Stomach (tissue), 9 donors: ENCODE results near the gene CARD14. TPM values are rescaled to one million over a fixed set of nuclear protein-coding genes. Genes with fewer than 3 reads are reported as not detected.

ENCODE experiments used
- DNase-seq, 2 donors: peaks; one replicate each; pipeline versions ENCODE4 v3.0.0 to v3.0.0-alpha.2; 2013 to 2019
- H3K27ac ChIP-seq, 5 donors: fragments of 200-600 bp in 4 of 5; sonication (generic) in 4 of 5; one replicate each; pipeline ENCODE4 v1.5.1; 2013 to 2019; ENCODE audit warnings: mild to moderate bottlenecking in 1 of 5, moderate library complexity in 1 of 5
- H3K27me3 ChIP-seq, 3 donors: fragments of 200-600 bp; sonication (generic); one replicate each; pipeline ENCODE4 v1.5.1; 2017 to 2019; ENCODE audit warnings: mixed run types in 1 of 3
- H3K36me3 ChIP-seq, 4 donors: fragments of 200-600 bp; sonication (generic); 1 replicate in 3 of 4; 2 replicates in 1 of 4; pipeline ENCODE4 v1.5.1; 2016 to 2019
- H3K4me1 ChIP-seq, 4 donors: fragments of 200-600 bp; sonication (generic); one replicate each; pipeline ENCODE4 v1.5.1; 2016 to 2019
- H3K4me3 ChIP-seq, 4 donors: fragments of 200-600 bp; sonication (generic) in 3 of 4; one replicate each; pipeline ENCODE4 v1.5.1; 2016 to 2019; ENCODE audit warnings: mild to moderate bottlenecking in 1 of 4
- H3K9me3 ChIP-seq, 4 donors: fragments of 200-600 bp; sonication (generic); one replicate each; pipeline ENCODE4 v1.5.1; 2016 to 2019
- EP300 ChIP-seq: sonication (generic); formaldehyde crosslinking; IDR thresholded peaks from one replicate; pipeline ENCODE4 v1.6.1; 2017; ENCODE audit warnings: antibody characterized with exemption
- POLR2A ChIP-seq, 4 donors: fragments of 450-650 bp; IDR thresholded peaks; one replicate each; pipeline ENCODE4 v1.6.1; 2016; ENCODE audit warnings: antibody characterized with exemption in 4 of 4, control low read depth in 2 of 4, mild to moderate bottlenecking in 1 of 4, moderate library complexity in 1 of 4
- POLR2AphosphoS5 ChIP-seq, 3 donors: sonication (generic); formaldehyde crosslinking; IDR thresholded peaks; one replicate each; pipeline ENCODE4 v1.6.1; 2016; ENCODE audit warnings: antibody characterized with exemption in 3 of 3
- WGBS, 5 donors: extraction: QIAGEN DNeasy Blood & Tissue Kit in 3 of 5; methylation state at CpG; one replicate each; pipeline versions ENCODE4 v1.1.5 to v1.1.7; 2013 to 2018; 5-methylcytosine and 5-hydroxymethylcytosine counted together
- intact Hi-C: fragments of 100-400 bp; cut with DNase I; formaldehyde crosslinking; loops from one replicate; pipeline ENCODE4 v1.15.1; 2023; ENCODE audit warnings: low total_unique reads
- polyA plus RNA-seq, 3 donors: library from polyadenylated mRNA; stranded (reverse); fragments of 200-250 nt; gene quantifications; one replicate each; pipeline ENCODE4 v1.2.3, GENCODE V29; 2013
- total RNA-seq, 5 donors: library from RNA; depleted of rRNA; stranded (reverse); fragments of >200 nt; gene quantifications; one replicate each; pipeline versions ENCODE4 v1.1.0 to v1.2.3, GENCODE V29; 2014 to 2016
- TF ChIP-seq, protein P1 (sequence below), 7 experiments: fragments of 450-650 bp in 4 of 7; fragments of 200-600 bp in 3 of 7; sonication (generic) in 3 of 7; IDR thresholded peaks; one replicate each; pipeline ENCODE4 v1.5.1; 2016 to 2019; ENCODE audit warnings: antibody characterized with exemption in 7 of 7, control low read depth in 2 of 7, mild to moderate bottlenecking in 1 of 7
- donor health status: healthy with polysubstance abuse.
- donor health status: Bipolar disorder and iron deficiency.
- donor health status: healthy.

The CARD14 gene
- total and polyA plus RNA-seq, 8 donors, result 0.12 to 10.5 (median 3.3) TPM; not detected in 4

- WGBS, 5 donors, result 90 to 93% (median 92%) methylated on average over 12 of the region's 12 CpGs
- DNase-seq, result no peak
- peaks cover 0 to 7% (median 0%) of the 10 kb centered on the region in 4 donors for H3K4me1 ChIP-seq
- no peaks in the 10 kb centered on the region for H3K9me3 ChIP-seq
- no peaks in the 10 kb centered on the region for H3K27me3 ChIP-seq
- TF ChIP-seq POLR2A (IDR thresholded peaks at IDR 0.05) (no peak), EP300 (no peak), POLR2AphosphoS5 (IDR thresholded peaks at IDR 0.05) (no peak)
- TF ChIP-seq, protein P1, sequence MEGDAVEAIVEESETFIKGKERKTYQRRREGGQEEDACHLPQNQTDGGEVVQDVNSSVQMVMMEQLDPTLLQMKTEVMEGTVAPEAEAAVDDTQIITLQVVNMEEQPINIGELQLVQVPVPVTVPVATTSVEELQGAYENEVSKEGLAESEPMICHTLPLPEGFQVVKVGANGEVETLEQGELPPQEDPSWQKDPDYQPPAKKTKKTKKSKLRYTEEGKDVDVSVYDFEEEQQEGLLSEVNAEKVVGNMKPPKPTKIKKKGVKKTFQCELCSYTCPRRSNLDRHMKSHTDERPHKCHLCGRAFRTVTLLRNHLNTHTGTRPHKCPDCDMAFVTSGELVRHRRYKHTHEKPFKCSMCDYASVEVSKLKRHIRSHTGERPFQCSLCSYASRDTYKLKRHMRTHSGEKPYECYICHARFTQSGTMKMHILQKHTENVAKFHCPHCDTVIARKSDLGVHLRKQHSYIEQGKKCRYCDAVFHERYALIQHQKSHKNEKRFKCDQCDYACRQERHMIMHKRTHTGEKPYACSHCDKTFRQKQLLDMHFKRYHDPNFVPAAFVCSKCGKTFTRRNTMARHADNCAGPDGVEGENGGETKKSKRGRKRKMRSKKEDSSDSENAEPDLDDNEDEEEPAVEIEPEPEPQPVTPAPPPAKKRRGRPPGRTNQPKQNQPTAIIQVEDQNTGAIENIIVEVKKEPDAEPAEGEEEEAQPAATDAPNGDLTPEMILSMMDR (IDR thresholded peaks at IDR 0.05), result no peak
- peaks cover 23 to 98% (median 97%) of the 10 kb centered on the region in 4 donors for H3K36me3 ChIP-seq
- intact Hi-C loops, result no loop called here
- H3K4me3 ChIP-seq, result no peak overlapping the region
- H3K27ac ChIP-seq, result no peak overlapping the region
Measured at GRCh38 chr17:80212511-80212910, 42.7 kb downstream of the CARD14 start.

- no peak for DNase-seq
- Histone ChIP-seq H3K27me3 (no peaks in the 10 kb centered on the region), H3K4me3 (no peak overlapping the region), H3K9me3 (no peaks in the 10 kb centered on the region), H3K4me1 (peaks cover 0 to 12% (median 4%) of the 10 kb centered on the region in 4 donors), H3K36me3 (peaks cover 23 to 100% (median 99%) of the 10 kb centered on the region in 4 donors), H3K27ac (no peak overlapping the region)
- WGBS, 5 donors, result 83 to 87% (median 87%) methylated on average over 18 to 19 of the region's 19 CpGs
- intact Hi-C loops, result no loop called here
- TF ChIP-seq EP300, result no peak
- no peak for TF ChIP-seq POLR2A (IDR thresholded peaks at IDR 0.05)
- TF ChIP-seq, protein P1 (IDR thresholded peaks at IDR 0.05), result no peak
- TF ChIP-seq POLR2AphosphoS5 (IDR thresholded peaks at IDR 0.05), result no peak
Measured at GRCh38 chr17:80212962-80213642, 43.3 kb downstream of the CARD14 start.

GRCh38 chr17:80213643-80213975, 43.8 kb downstream of the CARD14 start:
- intact Hi-C loops, result no loop called here
- 94 to 98% (median 96%) methylated on average over 15 to 17 of the region's 17 CpGs for WGBS, 5 donors
- peaks cover 4 to 18% (median 8%) of the 10 kb centered on the region in 4 donors for H3K4me1 ChIP-seq
- DNase-seq, result no peak
- H3K9me3 ChIP-seq, result no peaks in the 10 kb centered on the region
- no peaks in the 10 kb centered on the region for H3K27me3 ChIP-seq
- no peak overlapping the region for H3K4me3 ChIP-seq
- H3K36me3 ChIP-seq, result peaks cover 23 to 97% (median 94%) of the 10 kb centered on the region in 4 donors
- H3K27ac ChIP-seq, result no peak overlapping the region
- TF ChIP-seq EP300, result no peak
- TF ChIP-seq, protein P1 (IDR thresholded peaks at IDR 0.05), result no peak
- no peak for TF ChIP-seq POLR2AphosphoS5 (IDR thresholded peaks at IDR 0.05)
- no peak for TF ChIP-seq POLR2A (IDR thresholded peaks at IDR 0.05)

DNA sequence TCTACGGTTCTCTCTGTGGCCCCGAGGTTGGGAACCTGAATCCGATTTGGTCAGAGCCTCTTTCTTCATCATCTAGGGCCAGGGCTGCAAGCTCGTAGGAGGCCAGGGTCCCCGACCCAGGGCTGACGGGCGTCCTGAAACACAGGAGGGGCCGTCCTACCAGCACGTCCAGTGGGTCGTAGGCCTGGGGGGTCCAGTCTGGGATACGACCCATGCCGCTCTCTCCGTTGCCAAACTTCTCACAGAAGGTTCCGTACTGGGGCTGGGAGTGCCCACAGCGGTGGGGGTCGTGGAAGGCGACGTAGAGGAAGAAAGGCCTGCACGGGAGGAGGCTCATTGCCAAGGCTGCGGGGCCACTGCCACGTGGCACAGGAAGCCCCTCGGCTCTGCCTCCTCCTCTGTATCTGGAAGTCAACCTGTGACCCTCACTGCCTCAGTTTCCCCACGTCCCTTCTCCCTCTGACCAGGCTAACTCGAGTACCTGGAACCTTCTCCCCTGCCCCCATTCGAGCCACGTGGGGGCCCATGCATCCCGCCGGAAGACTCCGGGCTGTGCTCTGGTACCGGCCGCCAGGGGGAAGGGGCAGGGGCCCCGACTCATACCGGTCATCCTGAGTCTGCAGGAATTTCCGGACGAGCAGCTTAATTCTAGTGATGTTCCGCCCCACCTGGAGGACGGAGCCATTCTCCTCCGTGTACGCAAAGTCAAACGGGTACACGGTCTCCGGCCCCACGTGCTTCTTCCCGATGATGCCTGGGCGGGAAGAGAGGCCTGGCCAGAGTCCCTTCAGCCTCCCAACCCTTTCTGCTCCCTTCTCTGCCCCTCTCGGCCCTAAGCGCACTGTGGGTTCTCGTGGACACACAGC, 44.4 kb downstream of the CARD14 start:
- intact Hi-C loops, result no loop called here

More for the DNA sequence above, 44.4 kb downstream of the CARD14 start:
- no peaks in the 10 kb centered on the region for H3K27me3 ChIP-seq
- DNase-seq, result no peak
- no peaks in the 10 kb centered on the region for H3K9me3 ChIP-seq
- peaks cover 23 to 91% (median 87%) of the 10 kb centered on the region in 4 donors for H3K36me3 ChIP-seq
- H3K4me3 ChIP-seq, result no peak overlapping the region
- peaks cover 9 to 24% (median 14%) of the 10 kb centered on the region in 4 donors for H3K4me1 ChIP-seq
- TF ChIP-seq, protein P1 (IDR thresholded peaks at IDR 0.05), result no peak
- TF ChIP-seq EP300 (no peak), POLR2A (IDR thresholded peaks at IDR 0.05) (no peak), POLR2AphosphoS5 (IDR thresholded peaks at IDR 0.05) (no peak)
- WGBS, 5 donors, result 92 to 95% (median 93%) methylated on average over 43 to 48 of the region's 48 CpGs
- H3K27ac ChIP-seq, result no peak overlapping the region
